Hepatocyte (in vitro differentiated cells): ENCODE results near the gene NUDC. TPM values are rescaled to one million over a fixed set of nuclear protein-coding genes. Genes with fewer than 3 reads are reported as not detected.

Experiments
- DNase-seq: peaks from one replicate; pipeline ENCODE4 v3.0.0-alpha.2; 2016; ENCODE audit warnings: low spot score
- H2AFZ ChIP-seq: fragments of 200-600 bp; sonication (generic); 2 replicates; pipeline ENCODE4 v1.6.0; 2016; ENCODE audit warnings: antibody characterized with exemption, mild to moderate bottlenecking
- H3K27ac ChIP-seq: fragments of 200-600 bp; sonication (generic); 2 replicates; pipeline ENCODE4 v1.5.1; 2016; ENCODE audit warnings: mild to moderate bottlenecking
- H3K27me3 ChIP-seq: fragments of 200-600 bp; sonication (generic); 2 replicates; pipeline ENCODE4 v1.6.1; 2016
- H3K36me3 ChIP-seq: fragments of 200-600 bp; sonication (generic); replicated peaks from 2 replicates; pipeline ENCODE4 v1.5.1; 2016; ENCODE audit warnings: low read depth; ENCODE audit not compliant: insufficient read depth
- H3K4me1 ChIP-seq: fragments of 200-600 bp; sonication (generic); 2 replicates; pipeline ENCODE4 v1.5.1; 2016; ENCODE audit warnings: mild to moderate bottlenecking, moderate library complexity; ENCODE audit not compliant: insufficient read depth
- H3K4me2 ChIP-seq: fragments of 200-600 bp; sonication (generic); 2 replicates; pipeline ENCODE4 v1.6.0; 2016
- H3K4me3 ChIP-seq: fragments of 200-600 bp; sonication (generic); 2 replicates; pipeline ENCODE4 v1.5.1; 2016; ENCODE audit warnings: mild to moderate bottlenecking
- H3K79me2 ChIP-seq: fragments of 200-600 bp; sonication (generic); 2 replicates; pipeline ENCODE4 v1.6.0; 2017; ENCODE audit warnings: mild to moderate bottlenecking
- H3K9me2 ChIP-seq: fragments of 200-600 bp; sonication (generic); replicated peaks from 2 replicates; pipeline ENCODE4 v1.6.0; 2017; ENCODE audit warnings: mild to moderate bottlenecking; ENCODE audit not compliant: insufficient read depth
- H3K9me3 ChIP-seq: fragments of 200-600 bp; sonication (generic); 2 replicates; pipeline ENCODE4 v1.5.1; 2016; ENCODE audit warnings: low read depth, mild to moderate bottlenecking
- H4K20me1 ChIP-seq: fragments of 200-600 bp; sonication (generic); 2 replicates; pipeline ENCODE4 v1.6.0; 2016; ENCODE audit warnings: mild to moderate bottlenecking; ENCODE audit not compliant: insufficient read depth, poor library complexity, severe bottlenecking
- EZH2 ChIP-seq: fragments of 200-600 bp; sonication (generic); IDR thresholded peaks from 2 replicates; pipeline ENCODE4 v1.6.1; 2016; ENCODE audit warnings: antibody characterized with exemption, mild to moderate bottlenecking, borderline replicate concordance
- EZH2phosphoT487 ChIP-seq: fragments of 200-600 bp; sonication (generic); IDR thresholded peaks from one replicate; pipeline ENCODE4 v1.6.1; 2018; ENCODE audit warnings: antibody characterized with exemption, mild to moderate bottlenecking, low read depth, moderate library complexity; ENCODE audit not compliant: unreplicated experiment, severe bottlenecking
- WGBS: methylation state at CpG from one replicate; pipeline ENCODE4 v1.1.6; 2016; ENCODE audit warnings: low lambda C conversion rate; ENCODE audit errors: missing lambda C conversion rate; 5-methylcytosine and 5-hydroxymethylcytosine counted together
- polyA plus RNA-seq: library from polyadenylated mRNA; unstranded; fragments of >200 nt; fragmentation: Nextera tagmentation; extraction: Ambion mirVana; gene quantifications from 2 replicates; pipeline ENCODE4 v1.2.1, GENCODE V29; 2016
- total RNA-seq: library from RNA; depleted of rRNA; stranded (reverse); fragments of >200 nt; gene quantifications from 2 replicates; pipeline ENCODE4 v1.2.3, GENCODE V29; 2014
- TF ChIP-seq, protein P1 (sequence below): fragments of 200-600 bp; sonication (generic); IDR thresholded peaks from 2 replicates; pipeline ENCODE4 v1.5.1; 2016; ENCODE audit warnings: antibody characterized with exemption, mild to moderate bottlenecking; ENCODE audit not compliant: poor library complexity

The NUDC gene
- total and polyA plus RNA-seq, 2 experiments from 2014 or later: 34.4 to 127 TPM

DNA sequence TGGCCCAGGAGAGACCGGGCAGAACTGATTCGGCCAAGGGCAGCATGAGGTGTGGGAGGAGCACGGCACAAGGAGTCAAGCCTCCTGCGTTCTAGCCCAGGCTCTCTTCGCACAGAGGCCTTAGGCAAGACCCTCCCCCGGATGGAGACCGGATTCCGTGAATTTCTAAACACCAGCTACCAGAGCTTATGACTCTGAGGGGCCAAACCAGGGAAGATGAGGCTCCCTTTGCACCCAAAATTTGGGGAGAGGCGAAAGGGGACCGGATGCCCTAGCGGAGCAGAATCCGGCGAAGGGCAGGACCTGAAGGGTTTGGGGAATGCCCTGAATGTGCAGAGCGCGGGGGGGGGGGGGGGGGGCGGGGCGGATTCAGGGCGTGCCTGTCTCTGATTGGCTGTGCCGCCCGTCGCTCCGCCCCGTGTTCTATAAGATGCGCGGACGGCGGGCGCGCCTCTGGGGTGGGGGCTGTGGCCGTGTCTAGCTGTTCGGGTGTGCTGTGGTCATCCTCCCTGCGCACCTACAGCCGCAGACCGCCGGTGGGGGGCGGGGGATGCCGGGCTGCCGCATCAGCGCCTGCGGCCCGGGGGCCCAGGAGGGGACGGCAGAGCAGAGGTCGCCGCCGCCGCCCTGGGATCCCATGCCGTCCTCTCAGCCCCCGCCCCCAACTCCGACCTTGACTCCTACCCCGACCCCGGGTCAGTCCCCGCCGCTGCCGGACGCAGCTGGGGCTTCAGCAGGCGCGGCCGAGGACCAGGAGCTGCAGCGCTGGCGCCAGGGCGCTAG is 71.9 kb downstream of the NUDC start, which contains the start of gene TRNP1:
Gene TRNP1, plus strand, starts transcription at position 456 of the 783 bp plus-strand sequence. Its CDS starts 95 bp downstream, at position 551.
- Histone ChIP-seq H3K9me3 (no peaks in the 10 kb centered on the region), H3K36me3 (no peaks in the 10 kb centered on the region), H3K4me1 (peaks cover 53% of the 10 kb centered on the region), H3K27ac (peak within 1 kb of the TSS; percentile 91), H3K9me2 (no peaks in the 10 kb centered on the region), H3K4me2 (peak within 1 kb of the TSS; percentile 95), H2AFZ (peak within 1 kb of the TSS; percentile 60), H3K4me3 (peak within 1 kb of the TSS; percentile 69), H3K27me3 (no peaks in the 10 kb centered on the region), H3K79me2 (peaks cover 30% of the 10 kb centered on the region), H4K20me1 (peaks cover 8% of the 10 kb centered on the region)
- WGBS: 1% methylated on average over 18 of the region's 61 CpGs
- DNase-seq: peak; percentile 94
- TF ChIP-seq EZH2phosphoT487: no peak
- TF ChIP-seq, protein P1, sequence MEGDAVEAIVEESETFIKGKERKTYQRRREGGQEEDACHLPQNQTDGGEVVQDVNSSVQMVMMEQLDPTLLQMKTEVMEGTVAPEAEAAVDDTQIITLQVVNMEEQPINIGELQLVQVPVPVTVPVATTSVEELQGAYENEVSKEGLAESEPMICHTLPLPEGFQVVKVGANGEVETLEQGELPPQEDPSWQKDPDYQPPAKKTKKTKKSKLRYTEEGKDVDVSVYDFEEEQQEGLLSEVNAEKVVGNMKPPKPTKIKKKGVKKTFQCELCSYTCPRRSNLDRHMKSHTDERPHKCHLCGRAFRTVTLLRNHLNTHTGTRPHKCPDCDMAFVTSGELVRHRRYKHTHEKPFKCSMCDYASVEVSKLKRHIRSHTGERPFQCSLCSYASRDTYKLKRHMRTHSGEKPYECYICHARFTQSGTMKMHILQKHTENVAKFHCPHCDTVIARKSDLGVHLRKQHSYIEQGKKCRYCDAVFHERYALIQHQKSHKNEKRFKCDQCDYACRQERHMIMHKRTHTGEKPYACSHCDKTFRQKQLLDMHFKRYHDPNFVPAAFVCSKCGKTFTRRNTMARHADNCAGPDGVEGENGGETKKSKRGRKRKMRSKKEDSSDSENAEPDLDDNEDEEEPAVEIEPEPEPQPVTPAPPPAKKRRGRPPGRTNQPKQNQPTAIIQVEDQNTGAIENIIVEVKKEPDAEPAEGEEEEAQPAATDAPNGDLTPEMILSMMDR: no peak
- TF ChIP-seq EZH2: no peak

DNA sequence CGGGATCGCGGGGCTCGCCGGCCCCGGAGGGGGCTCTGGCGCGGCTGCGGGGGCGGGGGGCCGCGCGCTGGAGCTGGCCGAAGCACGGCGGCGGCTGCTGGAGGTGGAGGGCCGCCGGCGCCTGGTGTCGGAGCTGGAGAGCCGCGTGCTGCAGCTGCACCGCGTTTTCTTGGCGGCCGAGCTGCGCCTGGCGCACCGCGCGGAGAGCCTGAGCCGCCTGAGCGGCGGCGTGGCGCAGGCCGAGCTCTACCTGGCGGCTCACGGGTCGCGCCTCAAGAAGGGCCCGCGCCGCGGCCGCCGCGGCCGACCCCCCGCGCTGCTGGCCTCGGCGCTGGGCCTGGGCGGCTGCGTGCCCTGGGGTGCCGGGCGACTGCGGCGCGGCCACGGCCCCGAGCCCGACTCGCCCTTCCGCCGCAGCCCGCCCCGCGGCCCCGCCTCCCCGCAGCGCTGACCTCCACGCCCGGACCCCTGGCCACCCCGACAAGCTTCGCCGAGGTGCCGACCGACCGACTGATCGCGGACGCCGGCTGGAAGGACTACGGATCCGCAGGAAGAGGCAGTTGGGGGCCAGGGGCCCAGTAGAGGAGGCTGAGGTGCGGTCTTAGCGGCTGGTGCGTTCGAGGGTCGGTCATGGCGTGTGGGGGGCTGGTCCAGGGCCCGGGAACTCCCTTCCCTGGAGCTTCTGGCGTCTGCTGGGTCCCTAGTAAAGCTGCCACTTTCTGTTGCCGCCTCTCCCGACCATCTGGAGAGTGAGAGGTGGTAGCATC is 72.7 kb downstream of the NUDC start:
- Histone ChIP-seq H3K27me3 (no peaks in the 10 kb centered on the region), H3K9me2 (no peaks in the 10 kb centered on the region), H2AFZ (peak overlapping the region; percentile 60), H3K4me3 (peak overlapping the region; percentile 69), H3K9me3 (no peaks in the 10 kb centered on the region), H3K79me2 (peaks cover 36% of the 10 kb centered on the region), H4K20me1 (peaks cover 8% of the 10 kb centered on the region), H3K4me1 (peaks cover 61% of the 10 kb centered on the region), H3K36me3 (no peaks in the 10 kb centered on the region), H3K4me2 (peak overlapping the region; percentile 95), H3K27ac (peak overlapping the region; percentile 91)
- TF ChIP-seq EZH2phosphoT487 (no peak), EZH2 (no peak)
- TF ChIP-seq, protein P1: no peak
- WGBS: 4% methylated on average over 24 of the region's 97 CpGs
- peak; percentile 68 for DNase-seq

DNA sequence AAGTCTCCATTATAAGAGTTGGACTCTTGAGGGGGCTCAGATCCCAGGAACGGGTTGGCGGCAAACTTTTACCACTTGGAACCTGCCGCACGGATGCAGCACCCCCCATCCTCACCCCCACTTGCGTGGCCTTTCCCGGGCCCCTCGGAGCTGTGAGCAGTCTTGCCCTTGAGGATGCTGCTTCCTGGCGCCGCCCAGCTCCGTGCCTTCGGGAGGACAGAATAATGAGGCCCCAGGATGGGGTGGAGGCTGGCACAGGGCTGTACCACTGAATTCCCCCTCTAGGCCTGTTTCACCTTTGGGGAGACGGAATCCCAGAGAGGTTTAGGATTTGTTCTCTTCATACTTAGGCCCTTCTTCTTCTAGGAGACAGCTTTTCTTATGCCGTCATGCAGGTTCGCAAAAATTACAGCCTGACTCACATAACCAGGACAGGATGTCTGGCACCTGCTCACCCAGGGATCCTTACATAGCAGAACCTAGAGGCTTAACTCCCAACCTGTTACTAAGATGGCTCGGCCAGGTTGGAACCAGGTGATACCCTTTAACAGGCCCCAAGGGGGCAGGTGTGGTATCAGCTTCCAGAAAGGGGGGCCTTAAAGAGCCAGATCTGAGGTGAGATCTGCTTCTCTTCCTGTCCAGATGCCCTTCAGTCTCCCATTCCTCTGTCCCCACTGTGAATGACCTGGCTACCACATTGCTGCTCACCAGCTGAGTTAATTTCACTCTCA is 73.4 kb downstream of the NUDC start:
- no peaks in the 10 kb centered on the region for H3K9me2 ChIP-seq
- H3K27ac ChIP-seq: peak overlapping the region; percentile 91
- H4K20me1 ChIP-seq: peaks cover 8% of the 10 kb centered on the region
- H3K79me2 ChIP-seq: peaks cover 36% of the 10 kb centered on the region
- DNase-seq: no peak
- H3K27me3 ChIP-seq: no peaks in the 10 kb centered on the region
- H3K4me1 ChIP-seq: peaks cover 66% of the 10 kb centered on the region
- WGBS: 15% methylated on average over 15 of the region's 15 CpGs
- TF ChIP-seq, protein P1: no peak
- TF ChIP-seq EZH2phosphoT487 (no peak), EZH2 (no peak)
- peak overlapping the region; percentile 69 for H3K4me3 ChIP-seq
- no peaks in the 10 kb centered on the region for H3K36me3 ChIP-seq
- H3K9me3 ChIP-seq: no peaks in the 10 kb centered on the region
- H3K4me2 ChIP-seq: peak overlapping the region; percentile 95
- H2AFZ ChIP-seq: no peak overlapping the region
